Panc1 (cell line): ENCODE data around the gene PRR13.

Experiments
- POLR2AphosphoS5 ChIP-seq: IDR thresholded peaks from 2 replicates; pipeline ENCODE4 v1.6.1; 2012; ENCODE audit warnings: mild to moderate bottlenecking, low read depth, low read length, moderate library complexity
- TCF7L2 ChIP-seq: IDR thresholded peaks from 2 replicates; pipeline ENCODE4 v1.6.1; 2011; ENCODE audit warnings: mild to moderate bottlenecking, low read depth, low read length, inconsistent platforms
- TF ChIP-seq, protein P1 (sequence below): fragments of 450-650 bp; IDR thresholded peaks from 2 replicates; pipeline ENCODE4 v1.5.1; 2017; ENCODE audit warnings: mild to moderate bottlenecking
- TF ChIP-seq, protein P2 (sequence below), 2 experiments: IDR thresholded peaks; 2 replicates each; pipeline ENCODE4 v1.6.1; 2011 to 2012; ENCODE audit warnings: low read depth in 2 of 2, control low read depth in 1 of 2, low read length in 1 of 2, mild to moderate bottlenecking in 1 of 2, moderate library complexity in 1 of 2; ENCODE audit not compliant: insufficient read depth in 1 of 2

DNA sequence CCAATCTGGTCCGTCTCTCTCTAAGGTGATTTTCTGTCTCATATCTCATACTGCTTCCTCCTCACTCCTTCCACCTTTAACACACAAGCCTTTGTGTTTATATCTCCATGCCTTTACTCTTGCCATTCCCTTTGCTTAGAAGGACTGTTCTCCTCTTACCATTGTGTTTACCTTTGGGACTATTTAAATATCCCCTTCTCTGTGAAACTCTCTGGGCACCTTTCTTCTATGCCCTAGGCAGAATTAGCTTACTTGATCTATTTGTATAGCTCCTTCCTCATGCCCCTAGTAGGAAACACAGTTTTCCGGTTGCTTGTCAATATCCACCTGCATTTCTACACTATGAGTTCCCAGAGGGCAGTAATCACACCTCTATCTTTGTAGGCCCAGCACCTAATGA lies 21.8 kb upstream of the PRR13 start:
- TF ChIP-seq, protein P1, sequence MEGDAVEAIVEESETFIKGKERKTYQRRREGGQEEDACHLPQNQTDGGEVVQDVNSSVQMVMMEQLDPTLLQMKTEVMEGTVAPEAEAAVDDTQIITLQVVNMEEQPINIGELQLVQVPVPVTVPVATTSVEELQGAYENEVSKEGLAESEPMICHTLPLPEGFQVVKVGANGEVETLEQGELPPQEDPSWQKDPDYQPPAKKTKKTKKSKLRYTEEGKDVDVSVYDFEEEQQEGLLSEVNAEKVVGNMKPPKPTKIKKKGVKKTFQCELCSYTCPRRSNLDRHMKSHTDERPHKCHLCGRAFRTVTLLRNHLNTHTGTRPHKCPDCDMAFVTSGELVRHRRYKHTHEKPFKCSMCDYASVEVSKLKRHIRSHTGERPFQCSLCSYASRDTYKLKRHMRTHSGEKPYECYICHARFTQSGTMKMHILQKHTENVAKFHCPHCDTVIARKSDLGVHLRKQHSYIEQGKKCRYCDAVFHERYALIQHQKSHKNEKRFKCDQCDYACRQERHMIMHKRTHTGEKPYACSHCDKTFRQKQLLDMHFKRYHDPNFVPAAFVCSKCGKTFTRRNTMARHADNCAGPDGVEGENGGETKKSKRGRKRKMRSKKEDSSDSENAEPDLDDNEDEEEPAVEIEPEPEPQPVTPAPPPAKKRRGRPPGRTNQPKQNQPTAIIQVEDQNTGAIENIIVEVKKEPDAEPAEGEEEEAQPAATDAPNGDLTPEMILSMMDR, result no peak
- TF ChIP-seq POLR2AphosphoS5 (no peak), TCF7L2 (no peak)
- TF ChIP-seq, protein P2, sequence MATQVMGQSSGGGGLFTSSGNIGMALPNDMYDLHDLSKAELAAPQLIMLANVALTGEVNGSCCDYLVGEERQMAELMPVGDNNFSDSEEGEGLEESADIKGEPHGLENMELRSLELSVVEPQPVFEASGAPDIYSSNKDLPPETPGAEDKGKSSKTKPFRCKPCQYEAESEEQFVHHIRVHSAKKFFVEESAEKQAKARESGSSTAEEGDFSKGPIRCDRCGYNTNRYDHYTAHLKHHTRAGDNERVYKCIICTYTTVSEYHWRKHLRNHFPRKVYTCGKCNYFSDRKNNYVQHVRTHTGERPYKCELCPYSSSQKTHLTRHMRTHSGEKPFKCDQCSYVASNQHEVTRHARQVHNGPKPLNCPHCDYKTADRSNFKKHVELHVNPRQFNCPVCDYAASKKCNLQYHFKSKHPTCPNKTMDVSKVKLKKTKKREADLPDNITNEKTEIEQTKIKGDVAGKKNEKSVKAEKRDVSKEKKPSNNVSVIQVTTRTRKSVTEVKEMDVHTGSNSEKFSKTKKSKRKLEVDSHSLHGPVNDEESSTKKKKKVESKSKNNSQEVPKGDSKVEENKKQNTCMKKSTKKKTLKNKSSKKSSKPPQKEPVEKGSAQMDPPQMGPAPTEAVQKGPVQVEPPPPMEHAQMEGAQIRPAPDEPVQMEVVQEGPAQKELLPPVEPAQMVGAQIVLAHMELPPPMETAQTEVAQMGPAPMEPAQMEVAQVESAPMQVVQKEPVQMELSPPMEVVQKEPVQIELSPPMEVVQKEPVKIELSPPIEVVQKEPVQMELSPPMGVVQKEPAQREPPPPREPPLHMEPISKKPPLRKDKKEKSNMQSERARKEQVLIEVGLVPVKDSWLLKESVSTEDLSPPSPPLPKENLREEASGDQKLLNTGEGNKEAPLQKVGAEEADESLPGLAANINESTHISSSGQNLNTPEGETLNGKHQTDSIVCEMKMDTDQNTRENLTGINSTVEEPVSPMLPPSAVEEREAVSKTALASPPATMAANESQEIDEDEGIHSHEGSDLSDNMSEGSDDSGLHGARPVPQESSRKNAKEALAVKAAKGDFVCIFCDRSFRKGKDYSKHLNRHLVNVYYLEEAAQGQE (IDR thresholded peaks at IDR 0.05; ENCODE audit: insufficient read depth in 1 of 2, low read depth in 2 of 2, low read length in 1 of 2), result no peak
